Right hindlimb (tissue), 1 donor: Measurements from ENCODE around the gene ELP6.
A peak's percentile ranks its signal among the peaks of the same experiment; 100 is the strongest.
"Not testable (repeated sequence)": the region's sequence is repeated elsewhere in the genome, so short reads cannot be mapped to it uniquely, and the experiment has no call there.

ENCODE experiments used
- DNase-seq: peaks from one replicate; pipeline ENCODE4 v3.0.0-alpha.2; 2018

Gene ELP6

DNA sequence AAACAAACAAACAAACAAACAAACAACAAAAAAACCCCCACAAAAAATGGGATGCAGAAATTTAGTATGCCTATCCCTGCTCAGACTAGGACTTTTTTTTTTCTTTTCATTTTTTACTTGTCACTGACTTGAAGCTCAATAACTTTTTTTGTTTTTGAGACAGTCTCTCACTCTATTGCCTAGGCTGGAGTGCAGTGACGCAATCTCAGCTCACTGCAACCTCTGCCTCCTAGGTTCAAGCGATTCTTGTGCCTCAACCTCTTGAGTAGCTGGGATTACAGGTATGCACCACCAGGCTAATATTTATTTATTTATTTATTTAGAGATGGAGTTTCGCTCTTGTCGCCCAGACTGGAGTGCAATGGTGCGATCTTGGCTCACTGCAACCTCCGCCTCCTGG lies 8.2 kb downstream of the ELP6 start:
- not testable (repeated sequence) for DNase-seq

GRCh38 chr3:47504113-47504512 lies 9.4 kb downstream of the ELP6 start:
- DNase-seq = no peak

- DNase-seq = no peak
Observed at GRCh38 chr3:47503033-47503432, 10.5 kb downstream of the ELP6 start.

GRCh38 chr3:47496892-47497291 lies 16.6 kb downstream of the ELP6 start:
- no peak for DNase-seq

- no peak for DNase-seq
Observed at GRCh38 chr3:47495886-47496285, 17.6 kb downstream of the ELP6 start.

DNA sequence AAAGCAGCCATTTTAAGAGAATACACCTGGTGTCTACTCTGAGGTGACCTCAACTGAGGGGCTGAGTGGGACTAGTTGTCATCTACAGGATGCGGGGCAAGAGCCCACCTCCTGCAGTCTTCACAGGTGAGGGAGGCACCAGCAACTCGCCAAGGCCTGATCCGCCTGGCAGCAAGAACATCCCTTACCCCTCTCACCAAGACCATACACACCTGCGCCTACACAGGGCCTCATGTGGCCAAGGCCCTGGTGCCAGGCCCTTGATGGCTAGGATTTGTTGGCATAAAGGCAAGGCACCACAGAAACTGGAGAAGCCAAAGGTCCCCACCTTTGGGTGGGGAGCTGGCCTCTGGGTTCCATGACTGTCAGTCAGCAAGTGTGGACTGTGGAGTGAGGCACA lies 18.4 kb downstream of the ELP6 start:
- DNase-seq = no peak

- DNase-seq = no peak
Observed at GRCh38 chr3:47491777-47492176, 21.7 kb downstream of the ELP6 start.

DNA sequence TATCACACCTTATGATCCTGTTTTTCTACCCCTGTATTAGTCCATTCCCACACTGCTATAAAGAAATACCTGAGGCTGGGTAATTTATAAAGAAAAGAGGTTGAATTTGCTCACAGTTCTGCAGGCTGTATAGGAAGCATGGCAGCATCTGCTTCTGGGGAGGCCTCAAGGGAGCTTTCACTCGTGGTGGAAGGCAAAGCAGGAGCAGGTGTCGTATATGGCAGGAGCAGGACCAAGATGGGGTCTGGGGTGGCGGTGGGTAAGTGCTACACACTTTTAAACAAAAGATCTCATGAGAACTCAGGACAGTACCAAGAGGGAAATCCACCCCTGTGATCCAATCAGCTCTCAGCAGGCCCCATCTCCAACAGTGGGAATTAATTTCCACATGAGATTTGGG lies 22.3 kb downstream of the ELP6 start:
- no peak for DNase-seq

DNA sequence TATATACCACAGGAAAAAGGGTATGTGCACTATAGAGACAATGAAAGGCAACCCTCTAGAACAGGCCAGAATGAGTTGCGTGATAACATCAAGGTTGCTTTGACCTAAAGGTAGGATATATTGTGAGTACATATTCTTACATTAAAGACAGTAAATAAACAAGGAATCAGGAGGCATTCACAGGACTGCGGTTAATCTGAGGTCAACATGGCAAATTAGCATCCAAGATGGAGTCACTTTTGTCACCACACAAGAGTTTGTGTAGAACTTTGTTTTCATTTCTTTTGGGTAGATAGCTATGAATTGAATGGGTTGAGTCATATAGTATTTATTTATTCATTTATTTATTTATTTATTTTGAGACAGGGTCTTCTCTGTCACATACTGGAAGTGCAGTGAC lies 26.2 kb downstream of the ELP6 start:
- DNase-seq = no peak

DNA sequence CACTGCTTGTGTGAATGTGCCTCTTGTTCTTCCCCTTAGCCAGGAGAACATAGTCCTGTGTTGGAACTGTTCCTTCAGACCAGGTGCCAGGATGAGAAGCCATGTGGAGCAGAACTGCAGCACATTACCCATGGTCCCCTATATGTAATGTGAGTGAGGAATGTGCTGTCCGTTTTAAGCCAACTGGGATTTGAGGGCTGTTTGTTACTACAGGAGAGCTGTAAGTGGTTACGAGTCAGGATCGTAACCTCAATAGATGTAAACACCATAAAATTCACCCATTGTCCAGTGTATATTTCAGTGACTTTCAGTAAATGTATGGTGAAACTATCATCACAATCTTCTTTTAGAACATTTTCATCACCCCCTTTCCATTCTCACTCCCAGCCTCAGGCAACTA lies 27.7 kb downstream of the ELP6 start:
- no peak for DNase-seq

- no peak for DNase-seq
Observed at GRCh38 chr3:47482366-47482765, 31.1 kb downstream of the ELP6 start.

DNA sequence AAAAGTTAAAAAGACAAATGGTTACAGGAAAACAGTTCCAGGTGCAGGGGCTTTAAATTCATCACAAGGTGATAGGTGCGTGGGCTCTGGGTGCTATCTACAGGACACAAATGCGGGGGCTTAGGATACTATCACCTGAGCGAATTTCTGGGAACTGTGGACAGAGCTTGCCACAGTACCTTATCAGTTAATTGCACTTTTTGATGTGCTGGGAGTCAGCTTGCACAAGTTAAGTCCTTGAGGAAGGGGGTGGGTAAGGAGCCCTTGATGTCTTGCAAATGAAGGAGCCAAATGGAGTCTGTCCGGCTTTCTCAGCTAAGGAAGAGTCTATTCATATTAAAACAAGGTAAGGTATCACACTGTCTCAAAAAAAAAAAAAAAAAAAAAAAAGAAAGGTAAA lies 31.7 kb downstream of the ELP6 start:
- not testable (repeated sequence) for DNase-seq

GRCh38 chr3:47480267-47480666 lies 33.2 kb downstream of the ELP6 start:
- not testable (repeated sequence) for DNase-seq

DNA sequence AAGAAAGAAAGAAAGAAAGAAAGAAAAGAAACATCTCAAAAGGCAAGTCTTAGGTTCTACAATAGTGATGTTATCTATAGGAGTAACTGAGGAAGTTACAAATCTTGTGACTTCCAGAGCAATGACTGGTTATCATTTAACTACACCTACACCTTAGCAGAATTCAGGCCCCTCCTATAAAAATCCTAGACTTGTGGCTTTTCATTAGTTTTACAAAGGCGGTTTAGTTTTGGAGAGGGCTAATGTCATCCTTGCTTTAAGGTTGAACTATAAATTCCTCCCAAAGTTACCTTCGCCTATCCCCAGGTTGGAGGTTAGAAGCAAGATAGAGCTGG lies 33.7 kb downstream of the ELP6 start:
- no peak for DNase-seq

DNA sequence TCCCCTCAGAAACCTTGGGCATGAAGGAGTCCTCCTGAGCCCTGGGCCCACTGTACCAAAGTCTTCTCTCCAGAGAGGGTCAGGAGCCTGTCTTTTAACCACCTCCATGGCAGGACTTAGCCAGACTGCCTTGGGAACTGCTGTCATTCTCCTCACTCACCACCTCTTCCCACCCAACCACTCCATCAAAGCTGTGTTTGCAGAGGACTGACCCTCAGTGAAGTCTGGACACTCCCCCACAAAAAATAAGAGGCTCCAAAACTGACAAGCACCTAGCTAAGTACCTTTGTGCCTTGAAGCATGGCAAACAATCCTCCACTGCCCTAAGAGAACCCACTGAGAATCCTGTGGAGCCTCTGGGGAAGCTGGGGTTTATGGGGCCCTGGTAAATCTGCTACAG lies 35.5 kb downstream of the ELP6 start:
- DNase-seq = no peak

DNA sequence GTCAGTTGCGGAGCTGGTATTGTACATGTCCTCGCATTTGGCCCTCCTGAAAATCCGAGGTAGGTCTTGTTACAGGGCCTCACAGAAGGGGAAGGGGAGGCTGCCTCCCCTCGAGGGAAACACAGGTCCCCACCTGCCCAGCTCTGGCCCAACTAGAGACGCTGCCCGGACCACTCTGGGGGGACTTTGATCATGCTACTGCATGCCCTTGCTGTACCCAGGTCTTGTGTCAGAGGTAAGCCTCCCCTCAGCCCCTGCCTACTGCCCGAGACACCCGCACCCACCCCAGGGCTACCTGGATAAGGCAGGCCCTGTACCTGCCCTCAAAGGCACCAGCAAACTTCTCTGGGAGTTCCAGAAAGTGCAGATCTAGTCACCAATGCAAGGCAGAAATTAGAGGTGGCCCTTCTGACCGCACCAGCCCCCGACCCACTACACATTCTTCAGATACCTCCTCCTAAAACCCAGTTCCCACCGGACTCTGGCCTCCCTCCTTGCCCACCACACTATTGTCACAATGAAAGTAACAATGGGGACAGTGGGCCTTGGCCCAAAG lies 36.8 kb downstream of the ELP6 start:
- no peak for DNase-seq

- DNase-seq = no peak
Observed at GRCh38 chr3:47476330-47476626, 37.2 kb downstream of the ELP6 start.

DNA sequence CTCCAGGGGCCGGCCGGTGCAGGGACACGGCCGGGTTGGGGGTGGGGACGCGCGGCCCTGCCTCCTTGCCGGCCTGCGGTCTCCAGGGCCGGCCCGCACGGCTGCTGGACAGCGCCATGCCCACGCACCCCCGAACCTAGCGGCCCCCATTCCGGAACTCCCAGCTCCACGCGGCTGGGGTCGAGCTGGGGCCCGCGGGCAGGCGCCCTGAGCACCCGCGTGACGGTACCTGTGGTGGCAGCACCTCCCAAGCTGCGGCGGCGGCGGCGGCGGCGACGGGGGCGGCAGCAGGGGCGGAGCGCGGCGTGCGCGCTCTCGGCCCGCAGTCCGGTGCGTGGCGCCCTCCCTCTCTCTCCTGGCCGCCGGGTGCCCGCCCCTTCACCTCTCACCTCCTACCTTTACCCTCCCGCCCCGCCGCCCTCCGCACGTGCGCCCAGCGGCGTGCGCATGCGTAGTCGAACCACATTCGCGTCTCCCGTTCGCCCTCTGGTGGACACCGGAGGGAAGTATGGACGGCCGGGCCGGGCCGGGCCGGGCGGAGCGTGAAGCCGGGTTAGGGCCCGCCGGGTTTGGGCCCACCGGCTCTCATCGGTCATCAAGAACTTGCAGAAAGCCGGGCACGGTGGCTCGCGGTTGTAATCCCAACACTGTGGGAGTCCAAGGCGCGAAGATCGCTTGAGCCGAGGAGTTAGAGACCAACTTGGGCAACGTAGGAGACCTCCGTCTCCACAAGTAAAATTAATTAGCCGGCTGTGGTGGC lies 37.8 kb downstream of the ELP6 start, which contains the start of gene SCAP:
SCAP (minus strand) TSS at position 372 of the 760 bp plus-strand sequence. CDS start 32,948 bp downstream, outside the sequence.
- peak; percentile 90 for DNase-seq

- no peak for DNase-seq
Observed at GRCh38 chr3:47475029-47475569, 38.4 kb downstream of the ELP6 start.

DNA sequence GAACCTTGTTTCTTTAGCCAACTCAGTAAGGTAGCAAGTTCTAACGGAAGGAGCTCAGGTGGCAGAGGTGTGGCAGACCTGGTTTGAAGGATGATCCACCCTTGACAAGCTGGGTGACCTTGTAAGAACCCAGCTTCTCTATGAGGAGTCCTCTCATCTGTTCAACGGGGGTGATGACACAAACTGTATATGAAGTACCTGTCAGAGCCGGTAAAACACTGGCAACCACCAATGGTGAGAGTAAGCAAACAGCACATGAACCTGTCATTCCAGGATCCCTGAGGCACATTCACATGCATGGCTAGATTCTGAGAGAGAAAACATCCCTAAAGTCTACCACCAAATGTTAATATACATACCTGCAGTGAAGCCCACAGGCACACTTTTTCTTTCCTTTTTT lies 40.1 kb downstream of the ELP6 start:
- DNase-seq = no peak

- DNase-seq = no peak
Observed at GRCh38 chr3:47469616-47470015, 43.9 kb downstream of the ELP6 start.

DNA sequence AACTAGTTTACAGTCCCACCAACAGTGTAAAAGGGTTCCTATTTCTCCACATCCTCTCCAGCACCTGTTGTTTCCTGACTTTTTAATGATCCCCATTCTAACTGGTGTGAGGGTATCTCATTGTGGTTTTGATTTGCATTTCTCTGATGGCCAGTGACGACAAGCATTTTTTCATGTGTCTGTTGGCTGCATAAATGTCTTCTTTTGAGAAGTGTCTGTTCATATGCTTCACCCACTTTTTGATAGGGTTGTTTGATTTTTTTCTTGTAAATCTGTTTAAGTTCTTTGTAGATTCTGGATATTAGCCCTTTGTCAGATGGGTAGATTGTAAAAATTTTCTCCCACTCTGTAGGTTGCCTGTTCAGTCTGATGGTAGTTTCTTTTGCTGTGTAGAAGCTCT lies 45.2 kb downstream of the ELP6 start:
- DNase-seq = not testable (repeated sequence)

- no peak for DNase-seq
Observed at GRCh38 chr3:47464588-47464987, 48.9 kb downstream of the ELP6 start.

DNA sequence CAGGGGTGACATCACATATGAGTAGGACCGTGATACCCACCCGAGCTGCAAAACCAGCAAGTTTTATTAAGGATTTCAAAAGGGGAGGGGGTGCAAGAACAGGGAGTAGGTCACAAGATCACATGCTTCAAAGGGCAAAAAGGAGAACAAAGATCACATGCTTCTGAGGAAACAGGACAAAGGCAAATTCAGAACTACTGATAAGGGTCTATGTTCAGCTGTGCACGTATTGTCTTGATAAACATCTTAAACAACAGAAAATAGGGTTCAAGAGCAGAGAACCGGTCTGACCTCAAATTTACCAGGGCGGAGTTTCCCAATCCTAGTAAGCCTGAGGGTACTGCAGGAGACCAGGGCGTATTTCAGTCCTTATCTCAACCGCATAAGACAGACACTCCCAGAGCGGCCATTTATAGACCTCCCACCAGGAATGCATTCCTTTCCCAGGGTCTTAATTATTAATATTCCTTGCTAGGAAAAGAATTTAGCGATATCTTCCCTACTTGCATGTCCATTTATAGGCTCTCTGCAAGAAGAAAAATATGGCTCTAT lies 53.9 kb downstream of the ELP6 start:
- DNase-seq = not testable (repeated sequence)

DNA sequence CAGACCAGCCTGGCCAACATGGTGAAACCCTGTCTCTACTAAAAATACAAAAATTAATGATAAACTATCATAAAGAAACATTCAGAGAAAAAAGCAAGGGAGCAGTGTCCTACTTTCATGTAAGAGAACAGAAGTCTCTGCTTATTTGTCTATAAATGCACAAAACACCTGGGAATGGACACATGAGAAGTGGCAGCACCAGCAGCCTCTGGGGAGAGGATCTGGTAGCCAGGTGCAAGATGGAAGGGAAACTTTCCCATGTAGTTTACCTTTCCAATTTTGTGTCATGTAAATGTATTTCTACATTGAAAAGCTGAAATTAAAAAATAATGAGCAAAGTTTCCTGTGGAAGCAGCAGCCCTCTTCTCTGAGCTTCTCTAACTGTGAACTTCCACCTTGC lies 56.5 kb downstream of the ELP6 start:
- DNase-seq = no peak
